PC-3 (cell line): Measurements from ENCODE around the gene NSRP1.

ENCODE experiments used
- CTCF ChIP-seq: fragments of 300-600 bp; sonication (generic); conservative IDR thresholded peaks from 2 replicates; pipeline ENCODE4 v1.5.1; 2017; ENCODE audit warnings: antibody characterized with exemption, low read depth, mild to moderate bottlenecking, low read length
- EZH2 ChIP-seq: fragments of 300-600 bp; sonication (generic); IDR thresholded peaks from one replicate; pipeline ENCODE4 v1.6.1; 2017; ENCODE audit warnings: antibody characterized with exemption, mild to moderate bottlenecking, low read length; ENCODE audit not compliant: unreplicated experiment

- no peak for TF ChIP-seq CTCF
- TF ChIP-seq EZH2: no peak
These were observed 116.3 kb downstream of the NSRP1 start for GRCh38 chr17:30232824-30233427.
